Omental fat pad (tissue), 4 donors: ENCODE measurements around the gene DPP6. TPM values are rescaled to one million over a fixed set of nuclear protein-coding genes. Genes with fewer than 3 reads are reported as not detected.

Experiments
- ATAC-seq: fragments of 150-250 bp; one replicate; pipeline ENCODE4 v1.9.1; 2016; ENCODE audit warnings: mild to moderate bottlenecking, moderate library complexity; ENCODE audit not compliant: low FRiP score
- DNase-seq: peaks from one replicate; pipeline ENCODE4 v3.0.0-alpha.2; 2019; ENCODE audit warnings: low spot score
- total RNA-seq, 4 donors: library from RNA; depleted of rRNA; stranded (reverse); fragments of >200 nt; gene quantifications; one replicate each; pipeline ENCODE4 v1.1.0, GENCODE V29; 2016
- TF ChIP-seq, protein P1 (sequence below), 3 donors: fragments of 450-650 bp; IDR thresholded peaks; one replicate each; pipeline ENCODE4 v1.5.1; 2016 to 2017; ENCODE audit warnings: antibody characterized with exemption in 3 of 3, mild to moderate bottlenecking in 3 of 3, moderate library complexity in 2 of 3

The DPP6 gene
- total RNA-seq, 4 donors from 2014 or later: 0.13 to 1.8 (median 1.3) TPM

DNA sequence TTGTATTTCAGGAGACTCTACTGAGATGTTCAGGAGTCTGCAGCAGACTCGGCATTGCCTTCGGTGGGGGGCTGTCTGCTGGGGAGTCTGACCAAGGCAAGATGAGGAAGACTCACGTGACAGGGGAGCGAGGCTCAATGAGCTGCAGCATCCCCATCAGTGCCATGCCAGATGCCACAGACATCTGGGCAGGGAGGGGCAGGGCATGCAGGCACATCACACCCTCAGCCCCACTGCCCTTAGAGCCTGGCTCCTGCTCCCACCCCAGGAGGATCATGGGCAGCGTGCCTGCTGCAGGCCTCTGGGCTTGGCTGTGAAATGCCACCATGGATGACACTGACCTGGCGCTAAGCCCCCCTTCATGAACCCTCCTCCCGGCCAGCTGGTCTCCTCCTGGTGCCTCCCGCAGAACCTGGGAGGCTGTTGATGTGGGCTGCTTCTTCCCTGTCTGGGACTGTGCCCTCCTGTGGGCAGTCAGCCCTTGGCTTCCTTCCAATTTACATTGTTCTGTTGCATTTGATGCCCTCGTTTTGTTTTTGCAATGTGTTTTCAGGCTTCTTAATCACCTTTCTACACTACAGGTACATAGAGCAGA is 715.7 kb downstream of the DPP6 start:
- TF ChIP-seq, protein P1, sequence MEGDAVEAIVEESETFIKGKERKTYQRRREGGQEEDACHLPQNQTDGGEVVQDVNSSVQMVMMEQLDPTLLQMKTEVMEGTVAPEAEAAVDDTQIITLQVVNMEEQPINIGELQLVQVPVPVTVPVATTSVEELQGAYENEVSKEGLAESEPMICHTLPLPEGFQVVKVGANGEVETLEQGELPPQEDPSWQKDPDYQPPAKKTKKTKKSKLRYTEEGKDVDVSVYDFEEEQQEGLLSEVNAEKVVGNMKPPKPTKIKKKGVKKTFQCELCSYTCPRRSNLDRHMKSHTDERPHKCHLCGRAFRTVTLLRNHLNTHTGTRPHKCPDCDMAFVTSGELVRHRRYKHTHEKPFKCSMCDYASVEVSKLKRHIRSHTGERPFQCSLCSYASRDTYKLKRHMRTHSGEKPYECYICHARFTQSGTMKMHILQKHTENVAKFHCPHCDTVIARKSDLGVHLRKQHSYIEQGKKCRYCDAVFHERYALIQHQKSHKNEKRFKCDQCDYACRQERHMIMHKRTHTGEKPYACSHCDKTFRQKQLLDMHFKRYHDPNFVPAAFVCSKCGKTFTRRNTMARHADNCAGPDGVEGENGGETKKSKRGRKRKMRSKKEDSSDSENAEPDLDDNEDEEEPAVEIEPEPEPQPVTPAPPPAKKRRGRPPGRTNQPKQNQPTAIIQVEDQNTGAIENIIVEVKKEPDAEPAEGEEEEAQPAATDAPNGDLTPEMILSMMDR (IDR thresholded peaks at IDR 0.05): no peak
- DNase-seq (no peak), ATAC-seq (no peak)

DNA sequence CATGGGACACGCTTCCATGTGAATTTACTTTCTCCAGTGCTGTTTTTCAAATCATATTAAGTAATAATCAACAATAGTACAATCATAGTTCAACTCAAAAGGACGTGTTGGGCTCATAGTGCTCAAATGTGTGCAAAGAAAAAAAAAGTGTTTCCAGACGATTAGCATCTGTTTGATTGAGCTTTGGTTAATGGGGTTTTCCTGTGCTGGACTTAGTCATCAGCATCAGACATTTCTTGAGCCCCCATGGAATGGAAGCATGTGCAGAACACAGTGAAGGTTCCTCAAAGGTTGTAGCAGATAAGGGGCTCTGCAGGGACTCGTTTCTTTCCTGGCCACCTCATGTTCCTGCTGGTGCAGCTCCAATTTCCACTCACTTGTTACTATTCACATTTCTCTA is 716.8 kb downstream of the DPP6 start:
- no peak for ATAC-seq
- TF ChIP-seq, protein P1 (IDR thresholded peaks at IDR 0.05): no peak
- no peak for DNase-seq

DNA sequence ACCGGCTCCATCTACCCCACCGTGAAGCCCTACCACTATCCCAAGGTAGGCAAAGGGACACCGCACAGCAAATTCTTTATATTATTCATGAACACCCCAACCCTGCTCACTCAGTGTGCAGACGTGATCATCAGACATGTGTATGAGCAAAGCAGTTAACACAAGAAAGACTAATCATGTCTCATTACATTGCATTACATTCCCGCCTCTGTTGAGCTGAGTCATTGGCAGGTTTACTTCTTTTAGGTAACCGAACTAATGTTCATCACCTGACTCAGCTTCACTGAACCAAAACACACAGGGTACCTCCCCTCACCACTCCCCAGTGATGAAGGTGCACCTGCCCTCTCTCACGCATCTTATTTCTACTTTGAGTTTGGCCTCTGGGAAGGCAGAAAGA is 717.3 kb downstream of the DPP6 start:
- DNase-seq (no peak), ATAC-seq (no peak)
- TF ChIP-seq, protein P1 (IDR thresholded peaks at IDR 0.05): no peak

DNA sequence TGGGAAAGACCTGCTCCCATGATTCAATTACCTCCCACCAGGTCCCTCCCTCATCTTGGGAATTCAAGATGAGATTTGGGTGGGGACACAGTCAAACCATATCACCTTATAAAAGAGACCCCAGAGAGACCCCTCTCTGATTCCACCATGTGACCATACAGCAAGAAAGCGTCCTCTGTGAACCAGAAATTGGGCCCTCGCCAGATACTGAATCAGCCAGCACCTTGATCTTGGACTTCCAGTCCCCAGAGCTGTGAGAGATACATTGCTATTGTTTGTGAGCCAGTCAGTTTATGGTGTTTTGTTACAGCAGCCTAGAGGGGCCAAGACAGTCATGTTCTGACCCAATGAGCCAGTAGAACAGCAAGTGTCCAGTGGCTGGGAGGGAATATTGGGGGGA is 718.2 kb downstream of the DPP6 start:
- no peak for DNase-seq
- TF ChIP-seq, protein P1 (IDR thresholded peaks at IDR 0.05): no peak
- no peak for ATAC-seq

DNA sequence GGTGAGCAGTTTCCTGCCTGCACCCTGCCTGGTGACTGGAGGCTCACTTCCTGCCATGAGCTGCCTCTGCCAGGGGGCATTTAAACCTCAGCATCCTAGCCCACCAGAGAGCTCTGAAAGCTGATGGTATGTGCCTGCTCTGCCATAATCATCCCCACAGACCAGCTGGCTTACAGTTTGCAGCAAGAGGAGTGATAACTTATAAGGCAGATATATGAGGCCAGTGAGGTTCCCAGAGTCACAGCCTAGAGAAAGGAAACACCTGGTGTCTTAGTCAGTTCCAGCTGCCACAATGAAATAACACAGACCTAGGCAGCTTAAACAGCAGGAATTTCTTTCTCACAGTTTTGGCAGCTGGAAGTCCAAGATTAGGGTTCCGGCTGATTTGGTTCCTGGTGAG is 718.8 kb downstream of the DPP6 start:
- no peak for ATAC-seq
- DNase-seq: no peak
- TF ChIP-seq, protein P1 (IDR thresholded peaks at IDR 0.05): no peak

DNA sequence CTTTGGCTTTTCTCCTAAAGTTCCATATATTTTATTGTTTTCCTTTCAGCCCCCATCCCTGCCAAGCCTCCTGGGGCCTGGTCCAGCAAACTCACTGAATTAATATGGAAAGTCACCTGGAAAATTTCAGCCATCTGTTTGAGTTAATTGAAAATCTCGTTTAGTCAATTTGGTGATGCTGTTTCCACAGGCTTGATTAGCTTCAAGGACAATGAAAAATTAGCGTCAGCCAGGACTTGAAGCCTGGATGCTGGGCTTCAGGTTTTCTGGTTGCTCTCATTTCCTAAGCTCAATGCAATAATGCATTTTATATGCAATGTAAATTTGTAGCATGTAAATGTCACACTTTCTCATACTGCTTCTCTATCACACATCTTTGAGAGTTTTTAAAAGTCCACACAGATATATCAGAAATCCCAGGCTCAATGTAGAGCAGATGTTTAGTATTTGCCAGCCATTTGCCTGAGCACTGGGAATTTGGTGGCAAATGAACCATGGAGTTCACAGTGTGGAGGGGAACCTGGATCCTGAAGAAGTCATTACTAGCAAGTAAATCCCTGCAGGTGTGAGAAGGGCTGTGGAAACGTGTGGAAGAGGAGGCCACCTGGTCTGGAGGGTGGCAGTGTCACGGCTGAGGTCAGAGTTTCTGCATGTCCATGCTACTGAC is 722.2 kb downstream of the DPP6 start:
- TF ChIP-seq, protein P1 (IDR thresholded peaks at IDR 0.05): no peak
- ATAC-seq (no peak), DNase-seq (no peak)

DNA sequence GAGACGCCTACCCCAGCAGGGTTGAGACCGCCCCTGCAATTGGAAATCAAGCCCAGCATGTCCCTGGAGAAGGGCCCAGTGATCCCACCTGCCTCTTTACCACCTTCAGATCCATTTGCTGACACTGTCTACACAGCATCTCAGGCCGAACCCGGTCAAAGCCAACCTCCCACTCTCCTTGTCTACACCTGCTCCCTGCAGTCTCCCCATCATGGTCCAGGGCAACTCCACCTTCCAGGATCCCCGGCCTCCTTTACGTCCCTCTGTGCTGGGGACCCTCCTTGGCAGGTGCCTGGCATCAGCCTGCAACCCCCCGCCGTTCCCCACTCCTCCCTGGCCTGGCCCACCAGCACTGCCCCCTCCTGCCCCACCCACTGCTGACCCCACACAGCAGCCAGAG is 723.5 kb downstream of the DPP6 start:
- no peak for DNase-seq
- no peak for ATAC-seq
- TF ChIP-seq, protein P1 (IDR thresholded peaks at IDR 0.05): no peak
